Measurements from ENCODE around the gene PTAFR. TPM values are rescaled to one million over a fixed set of nuclear protein-coding genes. Genes with fewer than 3 reads are reported as not detected.

Gene PTAFR
- total RNA-seq, 2 donors from 2014 or later = 2.4 to 2.9 TPM

GRCh38 chr1:28132171-28133167 lies 44.0 kb downstream of the PTAFR start:
- no peak for ATAC-seq
- H3K36me3 Mint-ChIP-seq (ENCODE audit: low read depth) = no peaks in the 10 kb centered on the region
- DNase-seq = no peak
- H3K27ac Mint-ChIP-seq = no peak overlapping the region
- H3K4me1 Mint-ChIP-seq = peaks cover 7% of the 10 kb centered on the region
- H3K9me3 ChIP-seq (ENCODE audit: control insufficient read depth, low read length, poor library complexity, severe bottlenecking) = no peaks in the 10 kb centered on the region
- peaks cover 20% of the 10 kb centered on the region for H3K27me3 Mint-ChIP-seq
- no peak overlapping the region for H3K4me3 Mint-ChIP-seq

GRCh38 chr1:28130901-28131300 lies 45.6 kb downstream of the PTAFR start:
- Mint-ChIP-seq H3K4me1 (peaks cover 5% of the 10 kb centered on the region), H3K27me3 (peaks cover 19% of the 10 kb centered on the region), H3K27ac (no peak overlapping the region), H3K36me3 (ENCODE audit: low read depth) (no peaks in the 10 kb centered on the region), H3K4me3 (no peak overlapping the region)
- DNase-seq (no peak), ATAC-seq (no peak)
- no peaks in the 10 kb centered on the region for H3K9me3 ChIP-seq (ENCODE audit: control insufficient read depth, low read length, poor library complexity, severe bottlenecking)

GRCh38 chr1:28129150-28129549 lies 47.3 kb downstream of the PTAFR start:
- ATAC-seq (no peak), DNase-seq (no peak)
- peaks cover 5% of the 10 kb centered on the region for H3K4me1 Mint-ChIP-seq
- H3K27me3 Mint-ChIP-seq = peaks cover 18% of the 10 kb centered on the region
- H3K36me3 Mint-ChIP-seq (ENCODE audit: low read depth) = no peaks in the 10 kb centered on the region
- no peak overlapping the region for H3K27ac Mint-ChIP-seq
- no peaks in the 10 kb centered on the region for H3K9me3 ChIP-seq (ENCODE audit: control insufficient read depth, low read length, poor library complexity, severe bottlenecking)
- H3K4me3 Mint-ChIP-seq = no peak overlapping the region

- ATAC-seq (no peak), DNase-seq (no peak)
- H3K4me3 Mint-ChIP-seq = no peak overlapping the region
- peaks cover 17% of the 10 kb centered on the region for H3K27me3 Mint-ChIP-seq
- no peaks in the 10 kb centered on the region for H3K9me3 ChIP-seq (ENCODE audit: control insufficient read depth, low read length, poor library complexity, severe bottlenecking)
- peaks cover 5% of the 10 kb centered on the region for H3K4me1 Mint-ChIP-seq
- no peaks in the 10 kb centered on the region for H3K36me3 Mint-ChIP-seq (ENCODE audit: low read depth)
- H3K27ac Mint-ChIP-seq = no peak overlapping the region
Observed at GRCh38 chr1:28127617-28128257, 48.8 kb downstream of the PTAFR start.

- ATAC-seq = no peak
- H3K27me3 Mint-ChIP-seq = peaks cover 17% of the 10 kb centered on the region
Observed at GRCh38 chr1:28126783-28127490, 49.6 kb downstream of the PTAFR start.

GRCh38 chr1:28126212-28126611 lies 50.3 kb downstream of the PTAFR start:
- H3K27me3 Mint-ChIP-seq = peaks cover 17% of the 10 kb centered on the region
- no peak for ATAC-seq
- H3K27ac Mint-ChIP-seq = no peak overlapping the region
- no peak overlapping the region for H3K4me3 Mint-ChIP-seq
- peaks cover 2% of the 10 kb centered on the region for H3K4me1 Mint-ChIP-seq
- H3K9me3 ChIP-seq (ENCODE audit: control insufficient read depth, low read length, poor library complexity, severe bottlenecking) = no peaks in the 10 kb centered on the region
- no peak for DNase-seq
- H3K36me3 Mint-ChIP-seq (ENCODE audit: low read depth) = no peaks in the 10 kb centered on the region

More at GRCh38 chr1:28126783-28127490, 49.6 kb downstream of the PTAFR start:
- Mint-ChIP-seq H3K4me1 (peaks cover 5% of the 10 kb centered on the region), H3K36me3 (ENCODE audit: low read depth) (no peaks in the 10 kb centered on the region), H3K27ac (no peak overlapping the region), H3K4me3 (no peak overlapping the region)
- no peaks in the 10 kb centered on the region for H3K9me3 ChIP-seq (ENCODE audit: control insufficient read depth, low read length, poor library complexity, severe bottlenecking)
- DNase-seq = no peak

GRCh38 chr1:28123461-28123961 lies 53.0 kb downstream of the PTAFR start:
- Mint-ChIP-seq H3K4me3 (no peak overlapping the region), H3K36me3 (ENCODE audit: low read depth) (no peaks in the 10 kb centered on the region), H3K27ac (no peak overlapping the region), H3K27me3 (peaks cover 21% of the 10 kb centered on the region), H3K4me1 (peaks cover 2% of the 10 kb centered on the region)
- H3K9me3 ChIP-seq (ENCODE audit: control insufficient read depth, low read length, poor library complexity, severe bottlenecking) = no peaks in the 10 kb centered on the region
- ATAC-seq = no peak
- no peak for DNase-seq

GRCh38 chr1:28122183-28122582 lies 54.3 kb downstream of the PTAFR start:
- H3K27ac Mint-ChIP-seq = no peak overlapping the region
- H3K36me3 Mint-ChIP-seq (ENCODE audit: low read depth) = no peaks in the 10 kb centered on the region
- no peaks in the 10 kb centered on the region for H3K9me3 ChIP-seq (ENCODE audit: control insufficient read depth, low read length, poor library complexity, severe bottlenecking)
- peaks cover 24% of the 10 kb centered on the region for H3K27me3 Mint-ChIP-seq
- DNase-seq (no peak), ATAC-seq (no peak)
- no peaks in the 10 kb centered on the region for H3K4me1 Mint-ChIP-seq
- H3K4me3 Mint-ChIP-seq = no peak overlapping the region

GRCh38 chr1:28119556-28119955 lies 56.9 kb downstream of the PTAFR start:
- Mint-ChIP-seq H3K4me1 (peaks cover 5% of the 10 kb centered on the region), H3K4me3 (no peak overlapping the region), H3K36me3 (ENCODE audit: low read depth) (no peaks in the 10 kb centered on the region), H3K27ac (no peak overlapping the region), H3K27me3 (peaks cover 12% of the 10 kb centered on the region)
- H3K9me3 ChIP-seq (ENCODE audit: control insufficient read depth, low read length, poor library complexity, severe bottlenecking) = no peaks in the 10 kb centered on the region
- DNase-seq (no peak), ATAC-seq (no peak)

GRCh38 chr1:28118640-28119307 lies 57.7 kb downstream of the PTAFR start:
- Mint-ChIP-seq H3K4me1 (peaks cover 5% of the 10 kb centered on the region), H3K27ac (no peak overlapping the region)
- DNase-seq = no peak

GRCh38 chr1:28115267-28115666 lies 61.2 kb downstream of the PTAFR start:
- peak in 1 of 3 donors; percentile 9 for DNase-seq
- ATAC-seq = peak; percentile 76
- no peaks in the 10 kb centered on the region for H3K9me3 ChIP-seq (ENCODE audit: control insufficient read depth, low read length, poor library complexity, severe bottlenecking)
- H3K36me3 Mint-ChIP-seq (ENCODE audit: low read depth) = no peaks in the 10 kb centered on the region
- H3K4me1 Mint-ChIP-seq = peaks cover 7% of the 10 kb centered on the region
- H3K4me3 Mint-ChIP-seq = no peak overlapping the region
- H3K27me3 Mint-ChIP-seq = peaks cover 12% of the 10 kb centered on the region
- no peak overlapping the region for H3K27ac Mint-ChIP-seq

More at GRCh38 chr1:28118640-28119307, 57.7 kb downstream of the PTAFR start:
- no peaks in the 10 kb centered on the region for H3K36me3 Mint-ChIP-seq (ENCODE audit: low read depth)
- no peak for ATAC-seq
- H3K4me3 Mint-ChIP-seq = no peak overlapping the region
- H3K9me3 ChIP-seq (ENCODE audit: control insufficient read depth, low read length, poor library complexity, severe bottlenecking) = no peaks in the 10 kb centered on the region
- H3K27me3 Mint-ChIP-seq = peaks cover 12% of the 10 kb centered on the region

- no peaks in the 10 kb centered on the region for H3K9me3 ChIP-seq (ENCODE audit: control insufficient read depth, low read length, poor library complexity, severe bottlenecking)
- no peak overlapping the region for H3K27ac Mint-ChIP-seq
- ATAC-seq (peak; percentile 5), DNase-seq (no peak)
- H3K4me1 Mint-ChIP-seq = peaks cover 7% of the 10 kb centered on the region
- H3K27me3 Mint-ChIP-seq = peaks cover 12% of the 10 kb centered on the region
- H3K36me3 Mint-ChIP-seq (ENCODE audit: low read depth) = no peaks in the 10 kb centered on the region
- H3K4me3 Mint-ChIP-seq = no peak overlapping the region
Observed at GRCh38 chr1:28114844-28115243, 61.6 kb downstream of the PTAFR start.
